ENCODE results near the gene ADAD2.
"Not testable (repeated sequence)": the region's sequence is repeated elsewhere in the genome, so short reads cannot be mapped to it uniquely, and the experiment has no call there.

Gene ADAD2

DNA sequence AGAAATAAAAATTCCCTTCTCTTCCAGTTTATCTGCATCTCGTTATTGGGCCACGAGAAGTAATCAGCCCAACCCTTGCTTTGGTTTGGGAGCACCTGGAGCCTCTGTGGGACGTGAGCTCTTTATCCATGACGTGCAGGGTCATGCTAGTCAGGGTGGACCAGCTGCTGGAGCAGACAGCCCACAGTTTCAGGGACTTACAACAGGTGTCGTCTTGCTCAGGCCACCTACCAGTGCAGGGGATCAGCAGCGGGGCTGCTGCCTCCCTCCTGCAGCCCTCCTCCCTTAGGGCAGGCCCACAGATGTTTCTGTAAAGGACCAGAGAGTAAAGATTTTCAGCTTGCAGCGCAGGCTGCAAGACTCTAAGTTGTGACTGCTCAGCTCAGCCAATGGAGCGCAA, 16.9 kb downstream of the ADAD2 start:
- H3K4me3 ChIP-seq = no peak overlapping the region
- no peak for TF ChIP-seq Cebpa-rat (IDR thresholded peaks at IDR 0.05)
- no peak overlapping the region for H3K27ac ChIP-seq
- H3K4me1 ChIP-seq = peaks cover 0 to 8% (median 0%) of the 10 kb centered on the region in 10 experiments; a peak in 7 of 20 replicates
- H3K9ac ChIP-seq = no peak overlapping the region
- H4K20me1 ChIP-seq = no peaks in the 10 kb centered on the region
- no peaks in the 10 kb centered on the region for H3K36me3 ChIP-seq
- H3K27me3 ChIP-seq = no peaks in the 10 kb centered on the region
- peak overlapping the region in 1 of 11 experiments; percentile 30; a peak in 1 of 22 replicates for H3K4me2 ChIP-seq
- H3K9me3 ChIP-seq (replicated peaks in 1 of 11) = peaks cover 20 to 31% (median 26%) of the 10 kb centered on the region in 11 experiments

DNA sequence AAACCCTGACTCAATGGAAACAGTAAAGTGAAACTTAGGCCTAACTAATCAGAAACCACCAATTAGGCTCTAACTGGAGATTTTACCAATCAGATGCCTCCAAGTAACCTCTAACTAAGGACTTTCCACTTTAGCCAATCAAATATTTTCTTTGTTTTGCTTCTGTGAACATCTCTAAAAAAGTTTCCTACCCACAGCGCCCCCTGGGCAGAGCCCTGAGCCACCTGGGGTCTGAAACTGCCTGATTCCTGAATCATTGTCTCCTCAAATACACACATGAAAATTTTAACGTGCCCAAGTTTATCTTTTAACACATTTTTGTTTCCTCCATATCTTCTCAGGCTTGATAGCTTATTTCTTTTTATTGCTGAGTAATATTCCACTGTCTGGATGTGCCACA, 19.0 kb downstream of the ADAD2 start:
- no peak overlapping the region for H3K4me2 ChIP-seq
- no peaks in the 10 kb centered on the region for H3K36me3 ChIP-seq

DNA sequence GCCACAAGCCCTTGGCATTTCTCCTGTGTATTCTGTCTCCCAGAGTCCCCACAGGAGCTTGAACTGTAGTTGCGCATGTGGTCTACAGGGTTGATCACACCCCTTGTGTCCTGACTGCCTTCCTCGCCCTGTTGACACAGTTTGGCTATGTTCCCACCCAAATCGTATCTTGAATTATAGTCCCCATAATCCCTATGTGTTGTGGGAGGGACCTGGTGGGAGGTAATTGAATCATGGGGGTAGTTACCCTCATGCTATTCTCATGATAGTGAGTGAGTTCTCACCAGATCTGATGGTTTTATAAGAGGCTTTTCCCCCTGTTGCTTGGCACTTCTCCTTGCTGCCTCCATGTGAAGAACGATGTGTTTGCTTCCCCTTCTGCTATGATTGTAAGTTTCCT, 21.2 kb downstream of the ADAD2 start:
- peaks cover 0 to 20% (median 9%) of the 10 kb centered on the region in 10 experiments; a peak in 14 of 20 replicates for H3K4me1 ChIP-seq
- H3K9me3 ChIP-seq (replicated peaks in 1 of 11) = peaks cover 20 to 31% (median 26%) of the 10 kb centered on the region in 11 experiments
- H3K4me3 ChIP-seq = no peak overlapping the region
- H3K27ac ChIP-seq = no peak overlapping the region
- H3K27me3 ChIP-seq = no peaks in the 10 kb centered on the region
- TF ChIP-seq Cebpa-rat (IDR thresholded peaks at IDR 0.05) = no peak
- H4K20me1 ChIP-seq = no peaks in the 10 kb centered on the region; a peak in 1 of 22 replicates
- H3K4me2 ChIP-seq = no peak overlapping the region
- H3K36me3 ChIP-seq = no peaks in the 10 kb centered on the region
- no peak overlapping the region for H3K9ac ChIP-seq

More for the DNA sequence above, 19.0 kb downstream of the ADAD2 start:
- Histone ChIP-seq H4K20me1 (no peaks in the 10 kb centered on the region), H3K9ac (no peak overlapping the region), H3K27me3 (no peaks in the 10 kb centered on the region), H3K4me1 (peaks cover 0 to 18% (median 8%) of the 10 kb centered on the region in 10 experiments; a peak in 14 of 20 replicates), H3K4me3 (no peak overlapping the region), H3K27ac (no peak overlapping the region), H3K9me3 (replicated peaks in 1 of 11) (peaks cover 20 to 31% (median 26%) of the 10 kb centered on the region in 11 experiments)
- TF ChIP-seq Cebpa-rat (IDR thresholded peaks at IDR 0.05) = no peak

DNA sequence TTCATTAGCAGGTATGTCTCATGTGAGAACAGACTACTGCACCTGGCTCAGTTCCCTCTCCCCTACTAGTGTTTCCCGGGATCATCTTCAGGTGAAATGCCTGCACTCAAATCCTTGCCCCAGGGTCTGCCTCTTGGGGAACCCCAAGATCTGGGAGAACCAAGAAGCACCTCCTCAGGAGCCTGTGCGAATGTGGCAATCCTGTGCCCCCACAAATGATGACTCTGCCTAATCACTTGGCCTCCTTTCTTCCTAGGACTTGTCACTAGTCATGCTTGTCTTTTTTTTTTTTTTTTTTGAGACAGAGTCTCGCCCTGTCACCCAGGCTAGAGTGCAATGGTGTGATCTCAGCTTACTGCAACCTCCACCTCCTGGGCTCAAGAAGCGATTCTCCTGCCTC, 21.7 kb downstream of the ADAD2 start:
- no peak for TF ChIP-seq Cebpa-rat (IDR thresholded peaks at IDR 0.05)
- Histone ChIP-seq H4K20me1 (no peaks in the 10 kb centered on the region; a peak in 1 of 22 replicates), H3K36me3 (no peaks in the 10 kb centered on the region), H3K9ac (no peak overlapping the region), H3K4me1 (peaks cover 0 to 20% (median 9%) of the 10 kb centered on the region in 10 experiments; a peak in 14 of 20 replicates), H3K4me3 (no peak overlapping the region), H3K27me3 (no peaks in the 10 kb centered on the region), H3K4me2 (no peak overlapping the region), H3K27ac (no peak overlapping the region), H3K9me3 (replicated peaks in 1 of 11) (peaks cover 20 to 31% (median 26%) of the 10 kb centered on the region in 11 experiments)

DNA sequence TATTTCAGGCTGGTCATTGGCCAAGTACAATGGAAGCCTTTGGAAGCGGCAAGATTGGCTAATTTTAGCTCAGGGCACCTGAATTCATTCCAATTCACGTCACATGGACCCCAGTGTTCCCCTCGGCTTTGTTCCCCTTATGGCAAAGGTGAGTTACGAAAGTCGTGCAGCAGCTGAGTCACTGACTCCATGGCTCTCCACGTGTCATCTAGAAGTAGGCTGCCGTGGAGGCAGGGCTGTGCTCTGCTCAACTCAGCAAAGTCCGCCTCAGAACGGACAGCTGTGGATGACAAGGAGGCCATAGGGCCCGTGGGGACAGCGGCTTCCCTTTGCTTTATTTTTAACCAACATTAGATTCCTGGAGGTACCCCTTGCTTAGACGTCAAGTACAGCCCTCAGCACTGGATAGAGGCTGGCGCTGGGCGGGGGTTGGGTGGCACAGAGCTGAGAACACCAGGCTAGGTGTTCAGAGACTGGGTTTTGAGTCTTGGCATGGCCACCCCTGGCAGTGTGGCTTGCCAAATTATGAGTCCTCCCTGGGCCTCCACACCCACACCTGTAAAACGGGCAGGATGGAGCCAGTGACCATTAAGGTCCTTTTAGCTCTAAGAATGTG, 23.6 kb downstream of the ADAD2 start:
- H3K27ac ChIP-seq = no peak overlapping the region
- H3K9ac ChIP-seq = no peak overlapping the region
- no peaks in the 10 kb centered on the region for H3K27me3 ChIP-seq
- peak overlapping the region in 8 of 11 experiments; percentile 17 to 64 (median 46); a peak in 15 of 22 replicates for H3K4me2 ChIP-seq
- no peaks in the 10 kb centered on the region; a peak in 1 of 22 replicates for H4K20me1 ChIP-seq
- H3K4me1 ChIP-seq = peaks cover 0 to 12% (median 9%) of the 10 kb centered on the region in 10 experiments; a peak in 14 of 20 replicates
- no peak for TF ChIP-seq Cebpa-rat (IDR thresholded peaks at IDR 0.05)
- H3K36me3 ChIP-seq = no peaks in the 10 kb centered on the region
- H3K9me3 ChIP-seq (replicated peaks in 1 of 11) = peaks cover 10 to 18% (median 15%) of the 10 kb centered on the region in 11 experiments; a peak in 21 of 22 replicates
- H3K4me3 ChIP-seq = no peak overlapping the region

DNA sequence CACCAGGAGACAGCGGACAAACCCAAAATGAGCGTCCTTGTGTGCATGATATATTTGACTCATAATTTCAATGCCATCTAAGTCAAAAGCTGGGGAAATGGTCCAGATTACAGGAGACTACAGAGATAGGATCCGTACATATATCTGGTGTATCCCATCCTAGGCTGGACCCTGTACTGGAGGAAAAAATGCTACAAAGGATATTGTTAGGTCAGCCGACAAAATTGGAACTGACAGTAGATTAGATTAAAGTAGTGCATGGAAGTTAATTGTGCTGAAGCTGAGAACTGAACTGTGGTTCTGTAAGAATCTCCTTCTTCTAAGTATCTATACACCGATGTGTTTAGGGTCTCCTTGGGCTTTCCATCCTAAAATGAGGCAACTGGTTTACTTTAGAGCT, 24.6 kb downstream of the ADAD2 start:
- H3K27ac ChIP-seq = no peak overlapping the region
- no peak overlapping the region for H3K9ac ChIP-seq
- no peaks in the 10 kb centered on the region for H3K36me3 ChIP-seq
- no peak for TF ChIP-seq Cebpa-rat (IDR thresholded peaks at IDR 0.05)
- peaks cover under 1 to 8% (median 5%) of the 10 kb centered on the region in 11 experiments; a peak in 17 of 22 replicates for H3K9me3 ChIP-seq (replicated peaks in 1 of 11)
- peaks cover 0 to 12% (median 9%) of the 10 kb centered on the region in 10 experiments; a peak in 14 of 20 replicates for H3K4me1 ChIP-seq
- H3K4me2 ChIP-seq = no peak overlapping the region
- H4K20me1 ChIP-seq = no peaks in the 10 kb centered on the region; a peak in 1 of 22 replicates
- H3K4me3 ChIP-seq = no peak overlapping the region
- H3K27me3 ChIP-seq = no peaks in the 10 kb centered on the region

DNA sequence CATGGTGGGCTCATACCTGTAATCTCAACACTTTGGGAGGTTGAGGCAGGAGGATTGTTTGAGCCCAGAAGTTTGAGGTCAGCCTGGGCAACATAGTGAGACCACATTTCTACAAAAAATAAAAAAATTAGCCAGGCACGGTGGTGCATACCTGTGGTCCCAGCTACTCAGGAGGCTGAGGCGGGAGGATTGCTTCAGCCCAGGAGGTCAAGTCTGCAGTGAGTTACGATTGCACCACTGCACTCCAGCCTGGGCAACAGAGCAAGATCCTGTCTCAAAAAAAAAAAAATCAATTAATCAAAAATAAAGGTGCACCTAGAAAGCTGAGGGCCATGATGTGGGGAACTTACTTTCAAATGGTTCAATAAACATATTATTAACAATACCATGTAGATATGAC, 25.2 kb downstream of the ADAD2 start:
- H4K20me1 ChIP-seq, H3K4me2 ChIP-seq, H3K27me3 ChIP-seq: not testable (repeated sequence)

DNA sequence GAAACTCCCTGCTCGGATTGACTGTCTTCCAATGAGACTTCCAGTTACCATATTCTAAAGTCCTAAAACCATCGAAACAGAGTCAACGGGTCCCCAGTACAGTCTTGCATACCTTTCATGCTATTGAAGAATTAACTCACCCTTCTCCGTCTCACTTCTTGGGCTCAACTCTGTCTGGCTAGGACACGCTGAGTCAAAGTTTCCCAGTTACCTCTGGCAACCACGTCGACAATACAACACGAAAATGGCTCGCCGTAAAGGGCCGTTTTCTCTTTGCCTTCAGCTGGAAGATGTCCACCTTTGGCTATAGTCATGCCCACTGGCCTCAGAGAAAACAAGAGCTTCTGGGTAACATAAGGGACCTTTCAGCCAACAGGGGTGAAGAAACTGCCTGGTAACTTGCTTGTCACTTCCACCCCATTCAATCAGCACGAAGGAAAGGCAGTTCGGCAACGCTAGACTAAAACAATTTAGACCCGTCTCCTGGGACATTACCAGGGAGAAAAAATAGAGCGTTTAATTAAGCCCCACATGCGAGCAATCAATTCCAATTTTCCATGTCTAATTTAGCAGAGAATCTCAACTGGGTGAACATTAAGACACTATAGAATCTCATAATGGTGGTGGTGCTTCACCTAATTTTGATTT, 27.3 kb downstream of the ADAD2 start:
- Histone ChIP-seq H3K27me3 (no peaks in the 10 kb centered on the region), H3K36me3 (no peaks in the 10 kb centered on the region), H3K4me2 (no peak overlapping the region), H4K20me1 (no peaks in the 10 kb centered on the region; a peak in 1 of 22 replicates), H3K4me3 (no peak overlapping the region), H3K4me1 (peaks cover under 1 to 13% (median 10%) of the 10 kb centered on the region in 10 experiments; a peak in 17 of 20 replicates), H3K27ac (no peak overlapping the region), H3K9ac (no peak overlapping the region), H3K9me3 (replicated peaks in 1 of 11) (no peaks in the 10 kb centered on the region)
- TF ChIP-seq Cebpa-rat (IDR thresholded peaks at IDR 0.05) = no peak

More for the DNA sequence above, 25.2 kb downstream of the ADAD2 start:
- not testable (repeated sequence) for H3K36me3 ChIP-seq; H3K9me3 ChIP-seq (replicated peaks in 1 of 11); H3K27ac ChIP-seq; H3K9ac ChIP-seq; H3K4me3 ChIP-seq
- H3K4me1 ChIP-seq = peaks cover 0 to 12% (median 9%) of the 10 kb centered on the region in 10 experiments; a peak in 14 of 20 replicates

DNA sequence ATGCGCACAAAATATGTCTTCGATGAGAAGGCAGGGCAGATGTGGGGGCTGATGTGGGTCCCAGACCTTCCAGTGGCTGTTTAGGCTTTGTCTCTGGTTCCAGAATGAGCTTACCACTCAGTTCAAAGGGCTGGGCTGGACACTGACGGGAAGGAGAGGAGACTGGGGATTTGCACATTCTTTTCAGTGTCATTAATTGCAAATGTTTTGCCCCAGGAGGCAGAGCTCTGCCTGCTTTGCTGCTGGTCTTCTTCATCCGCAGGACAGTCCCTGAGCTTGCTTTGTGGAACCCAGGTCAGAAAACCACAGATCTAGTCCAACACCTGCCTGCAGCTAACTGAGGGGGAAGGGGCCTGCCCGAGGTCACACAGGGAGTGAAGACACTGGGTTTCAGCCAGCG, 28.0 kb downstream of the ADAD2 start:
- peaks cover 7 to 18% (median 11%) of the 10 kb centered on the region in 10 experiments; a peak in 19 of 20 replicates for H3K4me1 ChIP-seq
- no peaks in the 10 kb centered on the region for H3K27me3 ChIP-seq
- no peak overlapping the region for H3K4me3 ChIP-seq
- H3K36me3 ChIP-seq = no peaks in the 10 kb centered on the region
- H3K27ac ChIP-seq = no peak overlapping the region
- no peak overlapping the region for H3K4me2 ChIP-seq
- H4K20me1 ChIP-seq = no peaks in the 10 kb centered on the region; a peak in 1 of 22 replicates
- no peaks in the 10 kb centered on the region for H3K9me3 ChIP-seq (replicated peaks in 1 of 11)
- H3K9ac ChIP-seq = no peak overlapping the region
- no peak for TF ChIP-seq Cebpa-rat (IDR thresholded peaks at IDR 0.05)
